ENCODE measurements around the gene PDXK.

DNA sequence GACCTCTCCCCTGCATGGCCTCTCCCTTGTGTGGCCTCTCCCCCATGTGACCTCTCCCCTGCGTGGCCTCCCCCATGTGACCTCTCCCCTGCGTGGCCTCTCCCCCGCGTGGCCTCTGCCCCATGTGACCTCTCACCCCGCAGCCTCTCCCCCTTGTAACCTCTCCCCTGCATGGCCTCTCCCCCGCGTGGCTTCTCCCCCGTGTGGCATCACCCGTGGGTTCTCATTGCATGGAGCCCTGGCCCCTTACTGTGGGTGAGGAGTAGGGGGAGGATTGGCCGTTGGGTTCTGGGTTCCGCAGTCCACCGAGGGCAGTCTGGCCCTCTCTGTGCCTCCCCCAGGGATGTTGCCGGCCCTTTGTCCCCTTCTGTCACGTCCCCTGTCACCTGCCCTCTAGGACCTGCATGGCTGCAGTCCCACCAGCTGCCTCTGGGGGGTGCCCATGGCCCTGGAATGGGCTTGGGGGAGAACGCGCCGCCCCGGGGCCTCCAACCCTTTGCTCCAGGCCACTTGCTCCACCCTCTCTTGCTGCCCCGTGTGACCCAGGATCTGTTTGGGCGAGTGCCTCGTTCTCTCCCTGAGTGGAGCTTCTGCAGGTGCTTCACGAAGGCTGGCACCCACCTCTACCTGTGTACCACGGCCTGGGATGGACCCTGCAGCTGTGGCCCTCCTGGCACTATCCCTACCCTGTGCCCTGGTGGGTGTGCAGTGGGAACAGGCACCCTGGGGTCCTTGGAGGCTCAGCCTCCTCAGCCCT lies 91.8 kb downstream of the PDXK start:
- TF ChIP-seq, protein P1, sequence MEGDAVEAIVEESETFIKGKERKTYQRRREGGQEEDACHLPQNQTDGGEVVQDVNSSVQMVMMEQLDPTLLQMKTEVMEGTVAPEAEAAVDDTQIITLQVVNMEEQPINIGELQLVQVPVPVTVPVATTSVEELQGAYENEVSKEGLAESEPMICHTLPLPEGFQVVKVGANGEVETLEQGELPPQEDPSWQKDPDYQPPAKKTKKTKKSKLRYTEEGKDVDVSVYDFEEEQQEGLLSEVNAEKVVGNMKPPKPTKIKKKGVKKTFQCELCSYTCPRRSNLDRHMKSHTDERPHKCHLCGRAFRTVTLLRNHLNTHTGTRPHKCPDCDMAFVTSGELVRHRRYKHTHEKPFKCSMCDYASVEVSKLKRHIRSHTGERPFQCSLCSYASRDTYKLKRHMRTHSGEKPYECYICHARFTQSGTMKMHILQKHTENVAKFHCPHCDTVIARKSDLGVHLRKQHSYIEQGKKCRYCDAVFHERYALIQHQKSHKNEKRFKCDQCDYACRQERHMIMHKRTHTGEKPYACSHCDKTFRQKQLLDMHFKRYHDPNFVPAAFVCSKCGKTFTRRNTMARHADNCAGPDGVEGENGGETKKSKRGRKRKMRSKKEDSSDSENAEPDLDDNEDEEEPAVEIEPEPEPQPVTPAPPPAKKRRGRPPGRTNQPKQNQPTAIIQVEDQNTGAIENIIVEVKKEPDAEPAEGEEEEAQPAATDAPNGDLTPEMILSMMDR (conservative IDR thresholded peaks at IDR 0.05 in 1 of 2, IDR thresholded peaks at IDR 0.05 in 1 of 2; ENCODE audit: extremely low read depth in 1 of 2, insufficient read depth in 1 of 2, low read depth in 1 of 2, low read length in 2 of 2), result peak; percentile 87 to 97
- no peak for TF ChIP-seq EZH2 (IDR thresholded peaks at IDR 0.05; ENCODE audit: borderline replicate concordance, low read length)

Measured in mammary epithelial cell (primary cell).